ENCODE results near the gene B3GNT4. TPM values are rescaled to one million over a fixed set of nuclear protein-coding genes. Genes with fewer than 3 reads are reported as not detected.

Gene B3GNT4
- total and polyA plus RNA-seq, 2 donors (not counting 3 experiments of a cell fraction or from before 2014, with no cell fraction given): 0.11 to 0.31 TPM

DNA sequence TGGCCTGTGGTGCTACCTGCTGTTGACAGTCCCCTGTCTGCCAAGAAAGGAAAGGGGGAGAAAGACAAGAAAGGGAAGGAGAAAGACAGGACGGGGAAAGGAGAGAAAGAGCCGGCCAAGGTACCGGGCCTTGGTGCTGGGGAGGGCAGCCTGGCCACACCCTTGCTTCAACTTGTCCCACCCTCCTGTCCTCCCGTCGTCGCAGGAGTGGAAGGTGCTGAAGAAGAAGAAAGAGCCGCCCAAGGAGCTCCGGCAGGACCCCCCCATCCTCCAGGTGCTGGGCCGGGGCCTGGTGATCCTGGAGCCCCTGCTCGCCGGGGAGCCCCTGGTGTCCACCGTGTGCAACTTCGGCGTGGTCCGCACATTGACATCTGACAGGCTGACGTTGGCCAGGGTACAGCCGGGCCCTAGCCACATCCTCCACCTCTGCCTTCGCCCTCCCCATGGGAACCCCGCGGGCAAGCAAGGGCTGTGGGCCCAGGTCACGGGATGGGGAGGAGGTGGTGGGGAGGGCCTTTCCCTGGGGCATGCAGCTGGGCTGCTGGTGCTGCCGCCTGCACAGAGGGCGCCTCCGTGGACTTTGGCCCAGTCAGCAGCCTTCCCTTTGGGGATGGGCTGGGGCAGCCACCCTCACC, 2.9 kb upstream of the B3GNT4 start:
- CTCF ChIA-PET: interaction anchor here (1.2 to 1.3 kb wide), 3 partner anchors 9 to 70 kb away, joined by 3 to 4 read pairs (median 3); no protein-coding TSS in a partner anchor
- peaks cover 9 to 18% of the 10 kb centered on the region in 2 experiments for H3K27me3 ChIP-seq (ENCODE audit: control insufficient read depth in 2 of 2, insufficient read depth in 2 of 2, low read length in 2 of 2)
- no peaks in the 10 kb centered on the region for H3K9me3 ChIP-seq (replicated peaks; ENCODE audit: control insufficient read depth, insufficient read depth, low read length)
- H3K4me1 ChIP-seq (ENCODE audit: control insufficient read depth, extremely low read depth, insufficient read depth, low read length): peaks cover 8% of the 10 kb centered on the region
- dilution Hi-C loops (cut with MboI; ENCODE audit: extremely low pct_ligation_motif_present, low sequenced_read_pairs) (no loop called here), intact Hi-C loops (cut with micrococcal nuclease) (no loop called here)
- H3K9ac ChIP-seq (replicated peaks; ENCODE audit: extremely low read depth, insufficient read depth, low read length): no peak overlapping the region
- H3K79me2 ChIP-seq (ENCODE audit: control insufficient read depth, insufficient read depth, low read length): no peaks in the 10 kb centered on the region
- no peak overlapping the region for H3K4me2 ChIP-seq (ENCODE audit: insufficient read depth, low read length)
- DNase-seq (ENCODE audit: low read depth, low spot score) (no peak), FAIRE-seq (no peak)
- no peaks in the 10 kb centered on the region for H3K9me1 ChIP-seq (replicated peaks; ENCODE audit: control insufficient read depth, extremely low read depth, insufficient read depth, low read length)
- H3K4me3 ChIP-seq (replicated peaks in 1 of 3; ENCODE audit: insufficient read depth in 1 of 3, low read depth in 1 of 3, low read length in 3 of 3): no peak overlapping the region
- TF ChIP-seq EZH2 (IDR thresholded peaks at IDR 0.05; ENCODE audit: borderline replicate concordance, low read depth, low read length, severe bottlenecking): no peak
- TF ChIP-seq, protein P1, sequence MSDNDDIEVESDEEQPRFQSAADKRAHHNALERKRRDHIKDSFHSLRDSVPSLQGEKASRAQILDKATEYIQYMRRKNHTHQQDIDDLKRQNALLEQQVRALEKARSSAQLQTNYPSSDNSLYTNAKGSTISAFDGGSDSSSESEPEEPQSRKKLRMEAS (IDR thresholded peaks at IDR 0.05; ENCODE audit: insufficient read depth, insufficient read length): no peak
- no peaks in the 10 kb centered on the region for H3K36me3 ChIP-seq (ENCODE audit: control insufficient read depth in 2 of 2, extremely low read depth in 1 of 2, insufficient read depth in 2 of 2, low read length in 2 of 2)
- H3K27ac ChIP-seq (ENCODE audit: insufficient read depth, low read depth, low read length): no peak overlapping the region
- BruUV-seq (replicated peaks): no TSS peak
- H4K20me1 ChIP-seq (replicated peaks; ENCODE audit: control insufficient read depth, extremely low read depth, insufficient read depth, low read length): no peaks in the 10 kb centered on the region
- H2AFZ ChIP-seq (ENCODE audit: low read depth, low read length): no peak overlapping the region
- POLR2A ChIA-PET: no interaction called here

- no peaks in the 10 kb centered on the region for H4K20me1 ChIP-seq (replicated peaks; ENCODE audit: control insufficient read depth, extremely low read depth, insufficient read depth, low read length)
- CTCF ChIA-PET: interaction anchor here (1.2 to 1.3 kb wide), 3 partner anchors 10 to 70 kb away, joined by 3 to 4 read pairs (median 3); no protein-coding TSS in a partner anchor
- no peak overlapping the region for H2AFZ ChIP-seq (ENCODE audit: low read depth, low read length)
- FAIRE-seq: no peak
- no peak for TF ChIP-seq FOS (IDR thresholded peaks at IDR 0.05; ENCODE audit: borderline replicate concordance, insufficient read depth, low read length)
- TF ChIP-seq MYC (IDR thresholded peaks at IDR 0.05; ENCODE audit: low read depth, low read length): no peak
- TF ChIP-seq GATA2 (IDR thresholded peaks at IDR 0.05; ENCODE audit: insufficient read depth, insufficient read length, low read depth, low read length): no peak
- no peak for TF ChIP-seq POLR2AphosphoS5 (IDR thresholded peaks at IDR 0.05; ENCODE audit: insufficient read depth, low read depth, low read length)
- TF ChIP-seq EZH2 (IDR thresholded peaks at IDR 0.05; ENCODE audit: borderline replicate concordance, low read depth, low read length, severe bottlenecking): no peak
- TF ChIP-seq, protein P2, sequence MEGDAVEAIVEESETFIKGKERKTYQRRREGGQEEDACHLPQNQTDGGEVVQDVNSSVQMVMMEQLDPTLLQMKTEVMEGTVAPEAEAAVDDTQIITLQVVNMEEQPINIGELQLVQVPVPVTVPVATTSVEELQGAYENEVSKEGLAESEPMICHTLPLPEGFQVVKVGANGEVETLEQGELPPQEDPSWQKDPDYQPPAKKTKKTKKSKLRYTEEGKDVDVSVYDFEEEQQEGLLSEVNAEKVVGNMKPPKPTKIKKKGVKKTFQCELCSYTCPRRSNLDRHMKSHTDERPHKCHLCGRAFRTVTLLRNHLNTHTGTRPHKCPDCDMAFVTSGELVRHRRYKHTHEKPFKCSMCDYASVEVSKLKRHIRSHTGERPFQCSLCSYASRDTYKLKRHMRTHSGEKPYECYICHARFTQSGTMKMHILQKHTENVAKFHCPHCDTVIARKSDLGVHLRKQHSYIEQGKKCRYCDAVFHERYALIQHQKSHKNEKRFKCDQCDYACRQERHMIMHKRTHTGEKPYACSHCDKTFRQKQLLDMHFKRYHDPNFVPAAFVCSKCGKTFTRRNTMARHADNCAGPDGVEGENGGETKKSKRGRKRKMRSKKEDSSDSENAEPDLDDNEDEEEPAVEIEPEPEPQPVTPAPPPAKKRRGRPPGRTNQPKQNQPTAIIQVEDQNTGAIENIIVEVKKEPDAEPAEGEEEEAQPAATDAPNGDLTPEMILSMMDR (IDR thresholded peaks at IDR 0.05; ENCODE audit: extremely low read depth in 1 of 2, insufficient read depth in 1 of 2, low read depth in 1 of 2, low read length in 2 of 2): no peak
- no peak for TF ChIP-seq JUN (IDR thresholded peaks at IDR 0.05; ENCODE audit: borderline replicate concordance, insufficient read depth, insufficient read length, low read depth)
- no peak for TF ChIP-seq POLR2A (IDR thresholded peaks at IDR 0.05; ENCODE audit: low read depth, low read length)
- TF ChIP-seq, protein P1 (IDR thresholded peaks at IDR 0.05; ENCODE audit: insufficient read depth, insufficient read length): no peak
- no peak overlapping the region for H3K4me3 ChIP-seq (replicated peaks in 1 of 3; ENCODE audit: insufficient read depth in 1 of 3, low read depth in 1 of 3, low read length in 3 of 3)
- H3K4me1 ChIP-seq (ENCODE audit: control insufficient read depth, extremely low read depth, insufficient read depth, low read length): peaks cover 8% of the 10 kb centered on the region
- DNase-seq (ENCODE audit: low read depth, low spot score): no peak
- H3K9me3 ChIP-seq (replicated peaks; ENCODE audit: control insufficient read depth, insufficient read depth, low read length): no peaks in the 10 kb centered on the region
- H3K27me3 ChIP-seq (ENCODE audit: control insufficient read depth in 2 of 2, insufficient read depth in 2 of 2, low read length in 2 of 2): peaks cover 9 to 18% of the 10 kb centered on the region in 2 experiments
- H3K4me2 ChIP-seq (ENCODE audit: insufficient read depth, low read length): no peak overlapping the region
- intact Hi-C loops (cut with micrococcal nuclease): no loop called here
- dilution Hi-C loops (cut with MboI; ENCODE audit: extremely low pct_ligation_motif_present, low sequenced_read_pairs): no loop called here
- POLR2A ChIA-PET: no interaction called here
- H3K79me2 ChIP-seq (ENCODE audit: control insufficient read depth, insufficient read depth, low read length): no peaks in the 10 kb centered on the region
- no peaks in the 10 kb centered on the region for H3K9me1 ChIP-seq (replicated peaks; ENCODE audit: control insufficient read depth, extremely low read depth, insufficient read depth, low read length)
- no peak overlapping the region for H3K27ac ChIP-seq (ENCODE audit: insufficient read depth, low read depth, low read length)
- no peaks in the 10 kb centered on the region for H3K36me3 ChIP-seq (ENCODE audit: control insufficient read depth in 2 of 2, extremely low read depth in 1 of 2, insufficient read depth in 2 of 2, low read length in 2 of 2)
- H3K9ac ChIP-seq (replicated peaks; ENCODE audit: extremely low read depth, insufficient read depth, low read length): no peak overlapping the region
- BruUV-seq (replicated peaks): no TSS peak
Observed at GRCh38 chr12:122201381-122201780, 2.1 kb upstream of the B3GNT4 start.
